Right lobe of liver (tissue), 4 donors: ENCODE results near the gene KCNC1.

Source experiments
- POLR2A ChIP-seq: fragments of 450-650 bp; IDR thresholded peaks from one replicate; pipeline ENCODE4 v1.6.1; 2017; ENCODE audit warnings: antibody characterized with exemption, mild to moderate bottlenecking
- TF ChIP-seq, protein P1 (sequence below), 4 donors: fragments of 200-600 bp in 3 of 4; fragments of 450-650 bp in 1 of 4; IDR thresholded peaks; one replicate each; pipeline versions ENCODE4 v1.5.1 to v1.8.0; 2016 to 2022; ENCODE audit warnings: antibody characterized with exemption in 4 of 4, mild to moderate bottlenecking in 2 of 4
- donor health status: DM: no; HTN: no; CAD: no.
- donor health status: DM: no; HTN: no; CAD: no.
- donor health status: DM: no; HTN: yes; CAD: no.

GRCh38 chr11:17725174-17725573 is 9.4 kb upstream of the KCNC1 start:
- TF ChIP-seq, protein P1, sequence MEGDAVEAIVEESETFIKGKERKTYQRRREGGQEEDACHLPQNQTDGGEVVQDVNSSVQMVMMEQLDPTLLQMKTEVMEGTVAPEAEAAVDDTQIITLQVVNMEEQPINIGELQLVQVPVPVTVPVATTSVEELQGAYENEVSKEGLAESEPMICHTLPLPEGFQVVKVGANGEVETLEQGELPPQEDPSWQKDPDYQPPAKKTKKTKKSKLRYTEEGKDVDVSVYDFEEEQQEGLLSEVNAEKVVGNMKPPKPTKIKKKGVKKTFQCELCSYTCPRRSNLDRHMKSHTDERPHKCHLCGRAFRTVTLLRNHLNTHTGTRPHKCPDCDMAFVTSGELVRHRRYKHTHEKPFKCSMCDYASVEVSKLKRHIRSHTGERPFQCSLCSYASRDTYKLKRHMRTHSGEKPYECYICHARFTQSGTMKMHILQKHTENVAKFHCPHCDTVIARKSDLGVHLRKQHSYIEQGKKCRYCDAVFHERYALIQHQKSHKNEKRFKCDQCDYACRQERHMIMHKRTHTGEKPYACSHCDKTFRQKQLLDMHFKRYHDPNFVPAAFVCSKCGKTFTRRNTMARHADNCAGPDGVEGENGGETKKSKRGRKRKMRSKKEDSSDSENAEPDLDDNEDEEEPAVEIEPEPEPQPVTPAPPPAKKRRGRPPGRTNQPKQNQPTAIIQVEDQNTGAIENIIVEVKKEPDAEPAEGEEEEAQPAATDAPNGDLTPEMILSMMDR (IDR thresholded peaks at IDR 0.05): no peak
- no peak for TF ChIP-seq POLR2A
